Smooth muscle cell of bladder (primary cell): Measurements from ENCODE around the gene LRRC38. TPM values are rescaled to one million over a fixed set of nuclear protein-coding genes. Genes with fewer than 3 reads are reported as not detected.

Source experiments
- total RNA-seq: library from RNA; depleted of rRNA; stranded (reverse); fragments of >200 nt; gene quantifications from 2 replicates; pipeline ENCODE4 v1.2.3, GENCODE V29; 2014

LRRC38 gene
- 0.09 and 0.28 TPM in 2 replicates for total RNA-seq

GRCh38 chr1:13513895-13514546 is at the start of gene LRRC38:
TSS of gene LRRC38 (minus strand) at chr1:13514003. CDS start at chr1:13513593, 410 bp downstream.

Other genes with a start within 250 kb of the LRRC38 start
- not detected in 2 replicates for gene PRAMEF8, start 228.9 kb downstream of the LRRC38 start, total RNA-seq
- not detected in 2 replicates for gene PRAMEF33, start 210.5 kb downstream of the LRRC38 start, total RNA-seq
- not detected in 2 replicates for gene PRAMEF15, start 198.4 kb downstream of the LRRC38 start, total RNA-seq
- not detected in 2 replicates for gene PRAMEF14, start 166.9 kb downstream of the LRRC38 start, total RNA-seq
- gene PRAMEF19, start 142.1 kb downstream of the LRRC38 start, total RNA-seq = not detected in 2 replicates
- not detected in 2 replicates for gene PRAMEF17, start 124.4 kb downstream of the LRRC38 start, total RNA-seq
- gene PRAMEF20, start 103.6 kb downstream of the LRRC38 start, total RNA-seq = not detected in 2 replicates
- gene PDPN, start 69.8 kb upstream of the LRRC38 start, total RNA-seq = 102 and 144 TPM in 2 replicates
- 7.0 and 9.9 TPM in 2 replicates for gene PRDM2, start 186.2 kb upstream of the LRRC38 start, total RNA-seq